Adrenal gland (tissue), 5 donors: ENCODE data around the gene GMDS.

Experiments used
- POLR2A ChIP-seq, 2 donors: fragments of 450-650 bp; IDR thresholded peaks; one replicate each; pipeline ENCODE4 v1.6.1; 2017; ENCODE audit warnings: antibody characterized with exemption in 2 of 2, mild to moderate bottlenecking in 2 of 2, moderate library complexity in 1 of 2
- TF ChIP-seq, protein P1 (sequence below), 6 experiments: fragments of 450-650 bp in 4 of 6; fragments of 200-600 bp in 2 of 6; sonication (generic) in 1 of 6; IDR thresholded peaks; 1 replicate in 5 of 6; 2 replicates in 1 of 6; pipeline versions ENCODE4 v1.5.1 to v1.8.0; 2016 to 2021; ENCODE audit warnings: antibody characterized with exemption in 6 of 6, mild to moderate bottlenecking in 2 of 6, moderate library complexity in 1 of 6
- donor health status: DM: no; HTN: no; CAD: no.

DNA sequence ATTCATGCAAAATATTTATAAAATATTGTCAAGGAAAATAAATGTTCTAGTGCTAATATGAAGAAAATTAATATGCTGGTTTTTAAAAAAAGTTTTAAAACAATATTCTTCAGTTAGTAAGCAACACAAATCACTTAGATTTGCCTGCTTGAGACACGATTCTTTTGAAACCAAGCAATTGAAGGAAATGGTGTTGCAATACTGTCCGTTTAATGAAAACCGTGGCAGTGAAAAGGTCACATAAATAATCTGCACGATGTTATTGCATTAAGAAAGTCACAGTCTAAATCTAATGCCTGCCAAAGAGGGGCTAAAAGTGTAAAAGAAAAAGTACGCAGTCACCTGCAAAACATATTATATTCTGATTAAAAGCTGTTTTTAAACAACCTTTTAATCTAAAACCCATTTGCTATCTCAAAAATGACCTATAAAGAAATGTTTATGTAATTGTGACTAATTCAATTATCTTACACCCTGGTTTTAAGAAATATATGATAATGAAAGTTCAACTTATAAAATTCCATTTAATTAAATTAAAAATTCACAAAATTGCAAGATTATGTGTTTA lies 143.0 kb downstream of the GMDS start:
- TF ChIP-seq, protein P1, sequence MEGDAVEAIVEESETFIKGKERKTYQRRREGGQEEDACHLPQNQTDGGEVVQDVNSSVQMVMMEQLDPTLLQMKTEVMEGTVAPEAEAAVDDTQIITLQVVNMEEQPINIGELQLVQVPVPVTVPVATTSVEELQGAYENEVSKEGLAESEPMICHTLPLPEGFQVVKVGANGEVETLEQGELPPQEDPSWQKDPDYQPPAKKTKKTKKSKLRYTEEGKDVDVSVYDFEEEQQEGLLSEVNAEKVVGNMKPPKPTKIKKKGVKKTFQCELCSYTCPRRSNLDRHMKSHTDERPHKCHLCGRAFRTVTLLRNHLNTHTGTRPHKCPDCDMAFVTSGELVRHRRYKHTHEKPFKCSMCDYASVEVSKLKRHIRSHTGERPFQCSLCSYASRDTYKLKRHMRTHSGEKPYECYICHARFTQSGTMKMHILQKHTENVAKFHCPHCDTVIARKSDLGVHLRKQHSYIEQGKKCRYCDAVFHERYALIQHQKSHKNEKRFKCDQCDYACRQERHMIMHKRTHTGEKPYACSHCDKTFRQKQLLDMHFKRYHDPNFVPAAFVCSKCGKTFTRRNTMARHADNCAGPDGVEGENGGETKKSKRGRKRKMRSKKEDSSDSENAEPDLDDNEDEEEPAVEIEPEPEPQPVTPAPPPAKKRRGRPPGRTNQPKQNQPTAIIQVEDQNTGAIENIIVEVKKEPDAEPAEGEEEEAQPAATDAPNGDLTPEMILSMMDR (IDR thresholded peaks at IDR 0.05) = no peak
- no peak for TF ChIP-seq POLR2A (IDR thresholded peaks at IDR 0.05)
